Omental fat pad (tissue), 4 donors: ENCODE data around the gene DCLK1. TPM values are rescaled to one million over a fixed set of nuclear protein-coding genes. Genes with fewer than 3 reads are reported as not detected.
A peak's percentile ranks its signal among the peaks of the same experiment; 100 is the strongest.

Source experiments
- ATAC-seq: fragments of 150-250 bp; one replicate; pipeline ENCODE4 v1.9.1; 2016; ENCODE audit warnings: mild to moderate bottlenecking, moderate library complexity; ENCODE audit not compliant: low FRiP score
- DNase-seq: peaks from one replicate; pipeline ENCODE4 v3.0.0-alpha.2; 2019; ENCODE audit warnings: low spot score
- total RNA-seq, 4 donors: library from RNA; depleted of rRNA; stranded (reverse); fragments of >200 nt; gene quantifications; one replicate each; pipeline ENCODE4 v1.1.0, GENCODE V29; 2016
- TF ChIP-seq, protein P1 (sequence below), 3 donors: fragments of 450-650 bp; IDR thresholded peaks; one replicate each; pipeline ENCODE4 v1.5.1; 2016 to 2017; ENCODE audit warnings: antibody characterized with exemption in 3 of 3, mild to moderate bottlenecking in 3 of 3, moderate library complexity in 2 of 3

Gene DCLK1
- total RNA-seq, 4 donors from 2014 or later, result 13.9 to 206 (median 30.5) TPM

DNA sequence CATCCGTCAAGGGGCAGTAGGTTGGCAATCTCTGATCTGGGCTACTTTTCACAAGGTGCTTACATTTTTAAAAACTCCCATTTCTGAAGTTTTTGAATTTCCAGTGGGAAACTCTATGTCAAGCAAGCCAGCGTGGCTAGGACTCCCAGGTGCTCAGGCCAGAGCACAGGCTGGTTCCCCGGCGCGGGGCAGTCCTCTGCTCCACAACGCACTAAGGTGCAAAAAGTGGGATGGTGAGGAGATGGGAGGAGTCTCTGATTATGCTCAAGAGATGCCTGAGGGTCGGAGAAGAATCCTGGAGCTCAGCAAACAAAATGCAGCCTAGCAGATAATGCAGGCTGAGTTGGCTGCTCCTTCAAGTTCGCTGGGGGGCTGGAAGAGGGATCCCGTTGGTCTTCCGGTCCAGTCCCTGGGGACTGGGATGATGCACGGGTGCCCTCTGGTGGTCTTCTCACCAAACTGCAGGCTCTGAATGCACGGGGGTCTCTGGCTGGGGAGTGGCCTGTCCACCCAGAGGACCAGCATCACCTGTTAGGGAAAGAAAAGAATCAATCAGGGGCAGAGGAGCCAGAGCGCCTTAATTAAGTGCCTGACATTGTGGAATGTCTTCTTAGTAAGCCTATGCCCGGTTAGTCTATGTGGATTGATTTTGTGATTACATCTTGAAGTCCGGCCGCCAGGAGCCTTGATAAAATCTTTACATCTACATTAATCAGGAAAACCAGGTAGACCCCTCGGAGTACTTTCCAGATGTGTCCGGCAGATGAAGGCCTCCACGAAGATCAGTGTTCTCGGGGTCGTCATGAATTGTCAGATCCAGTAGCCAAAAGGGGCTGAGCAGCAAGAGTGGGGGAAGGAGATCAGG is 410.3 kb downstream of the DCLK1 start:
- no peak for DNase-seq
- TF ChIP-seq, protein P1, sequence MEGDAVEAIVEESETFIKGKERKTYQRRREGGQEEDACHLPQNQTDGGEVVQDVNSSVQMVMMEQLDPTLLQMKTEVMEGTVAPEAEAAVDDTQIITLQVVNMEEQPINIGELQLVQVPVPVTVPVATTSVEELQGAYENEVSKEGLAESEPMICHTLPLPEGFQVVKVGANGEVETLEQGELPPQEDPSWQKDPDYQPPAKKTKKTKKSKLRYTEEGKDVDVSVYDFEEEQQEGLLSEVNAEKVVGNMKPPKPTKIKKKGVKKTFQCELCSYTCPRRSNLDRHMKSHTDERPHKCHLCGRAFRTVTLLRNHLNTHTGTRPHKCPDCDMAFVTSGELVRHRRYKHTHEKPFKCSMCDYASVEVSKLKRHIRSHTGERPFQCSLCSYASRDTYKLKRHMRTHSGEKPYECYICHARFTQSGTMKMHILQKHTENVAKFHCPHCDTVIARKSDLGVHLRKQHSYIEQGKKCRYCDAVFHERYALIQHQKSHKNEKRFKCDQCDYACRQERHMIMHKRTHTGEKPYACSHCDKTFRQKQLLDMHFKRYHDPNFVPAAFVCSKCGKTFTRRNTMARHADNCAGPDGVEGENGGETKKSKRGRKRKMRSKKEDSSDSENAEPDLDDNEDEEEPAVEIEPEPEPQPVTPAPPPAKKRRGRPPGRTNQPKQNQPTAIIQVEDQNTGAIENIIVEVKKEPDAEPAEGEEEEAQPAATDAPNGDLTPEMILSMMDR (IDR thresholded peaks at IDR 0.05), result peak in 1 of 3 donors; percentile 31
- ATAC-seq, result no peak

DNA sequence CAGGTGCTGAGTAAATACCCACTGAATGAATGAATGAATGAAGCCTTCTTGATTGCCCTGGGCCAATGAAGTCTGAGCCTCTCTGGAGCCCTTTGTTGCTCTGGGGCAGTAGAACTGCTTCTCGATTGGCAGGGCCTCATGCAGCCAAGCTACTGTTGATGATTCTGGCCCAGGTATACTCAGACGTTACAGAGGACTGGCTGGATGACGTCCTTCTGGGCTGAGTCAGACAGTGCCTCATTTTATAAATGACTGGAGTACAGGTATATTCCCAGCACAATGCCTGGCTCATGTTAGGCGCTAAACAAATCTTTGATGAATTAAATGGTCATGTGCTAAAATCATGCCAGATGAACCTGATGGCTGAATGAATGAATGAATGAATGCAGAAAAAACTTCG is 410.9 kb downstream of the DCLK1 start:
- TF ChIP-seq, protein P1 (IDR thresholded peaks at IDR 0.05), result no peak
- no peak for ATAC-seq

More for the DNA sequence above, 410.9 kb downstream of the DCLK1 start:
- DNase-seq, result no peak

Other genes with a start within 250 kb of the DCLK1 start
- not detected for gene SOHLH2, start 83.2 kb upstream of the DCLK1 start, total RNA-seq
- under 1 TPM in 3 of 4 donors, not detected in 1; 0.13 to 0.56 (median 0.36) TPM for gene CCDC169, start 166.4 kb upstream of the DCLK1 start, total RNA-seq
- gene SPART, start 215.0 kb upstream of the DCLK1 start, total RNA-seq, result 10 to 100 TPM; 70.7 to 98.0 (median 73.6) TPM